ENCODE data around the gene PLCD3.

DNA sequence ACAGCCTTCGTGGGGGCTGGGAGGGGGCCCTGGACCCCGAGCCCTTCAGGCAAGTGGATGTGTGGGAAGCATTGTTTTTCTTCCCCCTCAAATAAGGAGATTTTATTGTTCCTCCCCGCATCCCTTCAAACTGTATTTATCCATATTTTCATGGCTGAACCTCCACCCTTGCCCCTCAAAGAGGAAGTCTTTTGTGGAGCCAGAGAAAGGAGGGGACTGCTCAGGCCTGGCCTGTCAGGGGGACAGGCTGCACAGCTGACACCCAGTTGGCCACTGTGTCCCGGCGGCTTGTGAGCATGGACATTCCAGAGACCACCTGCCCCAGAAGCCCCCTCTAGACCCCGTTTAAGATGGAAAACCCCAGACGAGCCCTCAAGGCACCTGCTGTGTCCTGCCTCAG lies 45.2 kb upstream of the PLCD3 start:
- TF ChIP-seq POLR2AphosphoS5 (IDR thresholded peaks at IDR 0.05; ENCODE audit: low read depth, low read length) (no peak), SIN3A (IDR thresholded peaks at IDR 0.05; ENCODE audit: borderline replicate concordance, insufficient read depth, low read length) (no peak), TAF1 (IDR thresholded peaks at IDR 0.05; ENCODE audit: borderline replicate concordance, insufficient read depth, low read length) (no peak)

All from PFSK-1 (cell line).